GM06990 (cell line): Measurements from ENCODE around the gene GRID1.

ENCODE experiments used
- DNase-seq: peaks from one replicate; pipeline ENCODE4 v3.0.0-alpha.2; 2011; ENCODE audit not compliant: insufficient read length; ENCODE audit errors: extremely low read depth
- H3K27me3 ChIP-seq: replicated peaks from 2 replicates; pipeline ENCODE4 v1.6.0; 2011; ENCODE audit warnings: low read length; ENCODE audit not compliant: control insufficient read depth, insufficient read depth
- H3K36me3 ChIP-seq: 2 replicates; pipeline ENCODE4 v1.5.1; 2011; ENCODE audit warnings: low read length; ENCODE audit not compliant: control insufficient read depth, insufficient read depth
- H3K4me3 ChIP-seq: replicated peaks from 2 replicates; pipeline ENCODE4 v1.5.1; 2011; ENCODE audit warnings: low read depth, mild to moderate bottlenecking, control low read depth, low read length
- TF ChIP-seq, protein P1 (sequence below): IDR thresholded peaks from 2 replicates; pipeline ENCODE4 v1.5.1; 2011; ENCODE audit warnings: low read length, control low read depth, mild to moderate bottlenecking, inconsistent platforms; ENCODE audit not compliant: insufficient read depth, poor library complexity, severe bottlenecking

The GRID1 gene

DNA sequence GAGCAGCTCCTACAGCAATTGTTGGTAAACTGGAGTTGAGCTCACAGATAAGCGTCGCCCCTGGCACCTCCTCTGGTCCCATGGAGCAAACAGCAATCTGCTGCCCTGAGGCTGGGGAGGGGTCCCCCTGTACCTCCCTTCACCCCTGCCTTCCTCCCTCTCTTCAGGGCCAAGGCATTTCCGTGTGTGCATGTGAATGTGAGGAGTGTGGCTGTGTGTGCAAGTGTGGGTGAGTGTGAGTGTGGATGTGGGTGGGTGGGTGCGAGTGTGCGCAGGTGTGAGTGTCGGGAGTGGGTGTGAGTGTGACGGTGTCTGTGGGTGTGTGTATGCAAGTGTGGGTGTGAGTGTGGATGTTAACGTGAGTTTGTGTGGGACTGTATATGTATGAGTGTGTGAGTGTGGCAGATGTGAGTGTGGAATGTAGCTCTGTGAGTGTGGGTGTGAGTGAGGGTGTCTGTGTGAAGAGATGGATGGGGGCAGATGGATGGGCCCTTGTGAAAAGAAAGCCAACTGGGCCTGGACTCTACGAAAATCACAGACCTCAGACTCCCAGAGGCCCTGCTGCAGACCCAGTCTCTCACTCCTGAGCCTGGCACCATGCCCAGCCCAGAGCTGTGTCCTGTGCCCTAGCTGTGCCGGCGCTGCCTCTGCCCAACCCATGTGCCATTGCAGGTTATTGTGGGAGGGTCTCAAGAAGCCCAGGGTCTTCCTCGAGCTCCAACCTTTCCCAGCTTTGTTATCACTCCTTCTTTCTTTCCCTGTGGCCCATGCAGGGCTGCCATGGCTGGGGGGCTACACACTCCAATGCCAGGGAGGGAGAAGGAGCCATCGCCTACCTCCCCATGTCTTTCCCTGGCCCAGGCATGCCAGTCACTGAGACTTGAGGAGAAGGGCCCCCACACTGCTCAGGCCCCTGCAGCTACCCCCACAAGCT is 73.9 kb downstream of the GRID1 start:
- TF ChIP-seq, protein P1, sequence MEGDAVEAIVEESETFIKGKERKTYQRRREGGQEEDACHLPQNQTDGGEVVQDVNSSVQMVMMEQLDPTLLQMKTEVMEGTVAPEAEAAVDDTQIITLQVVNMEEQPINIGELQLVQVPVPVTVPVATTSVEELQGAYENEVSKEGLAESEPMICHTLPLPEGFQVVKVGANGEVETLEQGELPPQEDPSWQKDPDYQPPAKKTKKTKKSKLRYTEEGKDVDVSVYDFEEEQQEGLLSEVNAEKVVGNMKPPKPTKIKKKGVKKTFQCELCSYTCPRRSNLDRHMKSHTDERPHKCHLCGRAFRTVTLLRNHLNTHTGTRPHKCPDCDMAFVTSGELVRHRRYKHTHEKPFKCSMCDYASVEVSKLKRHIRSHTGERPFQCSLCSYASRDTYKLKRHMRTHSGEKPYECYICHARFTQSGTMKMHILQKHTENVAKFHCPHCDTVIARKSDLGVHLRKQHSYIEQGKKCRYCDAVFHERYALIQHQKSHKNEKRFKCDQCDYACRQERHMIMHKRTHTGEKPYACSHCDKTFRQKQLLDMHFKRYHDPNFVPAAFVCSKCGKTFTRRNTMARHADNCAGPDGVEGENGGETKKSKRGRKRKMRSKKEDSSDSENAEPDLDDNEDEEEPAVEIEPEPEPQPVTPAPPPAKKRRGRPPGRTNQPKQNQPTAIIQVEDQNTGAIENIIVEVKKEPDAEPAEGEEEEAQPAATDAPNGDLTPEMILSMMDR = no peak
- DNase-seq = no peak
- no peak overlapping the region for H3K4me3 ChIP-seq
- H3K36me3 ChIP-seq = no peaks in the 10 kb centered on the region
- no peaks in the 10 kb centered on the region; the same call in 1 of the 2 replicates for H3K27me3 ChIP-seq

DNA sequence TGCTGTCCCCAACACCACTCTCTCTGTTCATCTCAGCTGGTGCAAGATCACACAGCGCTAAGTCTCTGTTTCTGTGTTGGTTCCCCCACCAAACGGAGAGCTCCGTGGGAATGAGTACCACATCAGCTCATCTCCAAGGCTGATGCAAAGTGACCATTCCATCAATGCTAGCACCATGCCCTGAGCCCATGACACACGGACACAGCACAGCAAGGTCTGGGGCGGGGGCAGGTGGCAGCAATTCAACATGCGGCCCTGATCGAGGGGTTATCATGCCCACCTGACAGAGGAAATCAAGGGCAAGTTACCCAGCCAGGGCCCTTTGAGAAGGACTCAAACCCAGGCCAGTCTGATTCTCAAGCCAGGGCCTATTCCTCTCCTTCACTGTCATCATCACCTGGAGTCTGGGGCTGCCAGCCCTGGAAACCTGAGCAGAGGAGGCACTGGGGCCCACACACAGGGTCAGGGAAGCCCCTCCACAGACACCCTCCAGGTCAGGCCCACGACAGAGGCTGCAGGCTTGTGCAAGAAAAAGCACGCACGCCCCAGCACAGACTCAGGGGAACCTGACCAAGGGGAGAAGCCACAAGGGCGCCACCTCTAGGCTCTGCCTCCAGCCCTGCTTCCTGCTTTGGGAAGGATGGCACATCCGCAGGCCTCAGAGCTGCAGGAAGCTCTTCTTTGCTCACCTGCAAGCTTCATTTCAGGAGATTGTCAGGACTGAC is 74.8 kb downstream of the GRID1 start:
- no peaks in the 10 kb centered on the region; the same call in 1 of the 2 replicates for H3K27me3 ChIP-seq
- TF ChIP-seq, protein P1 = peak; percentile 2
- no peak for DNase-seq
- no peak overlapping the region for H3K4me3 ChIP-seq
- H3K36me3 ChIP-seq = no peaks in the 10 kb centered on the region

DNA sequence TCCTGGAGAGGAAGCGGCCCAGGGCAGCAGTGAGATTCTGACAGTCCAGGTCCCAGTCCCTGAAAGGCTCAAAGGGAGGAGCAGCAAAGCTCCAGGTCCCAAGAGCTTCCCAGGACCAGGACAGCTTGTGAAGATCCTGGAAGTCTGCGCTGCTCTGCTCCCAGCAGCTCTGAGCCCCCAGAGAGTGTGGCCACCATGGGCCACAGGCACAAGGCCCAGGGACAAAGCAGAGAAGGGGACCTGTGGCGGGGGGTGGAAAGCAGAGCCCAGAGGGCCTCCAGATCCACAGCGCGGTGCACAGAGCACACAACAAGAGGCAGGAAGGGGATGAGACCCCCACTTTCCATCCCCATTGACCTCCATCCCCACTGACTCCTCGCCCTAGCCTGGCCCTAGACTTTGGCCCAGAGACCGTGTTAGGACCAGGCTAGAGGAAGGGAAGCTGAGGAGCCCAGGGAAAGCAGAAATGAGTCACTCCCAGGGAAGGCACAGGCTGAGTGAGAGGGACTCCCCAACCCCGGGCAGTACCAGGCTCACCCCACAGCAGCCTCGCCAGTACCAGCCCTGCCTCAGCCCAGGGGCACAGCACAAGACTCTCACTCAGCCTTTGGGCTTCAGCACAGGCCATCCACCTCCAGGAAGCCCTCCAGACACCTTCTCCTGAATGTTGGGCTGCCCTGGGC is 75.5 kb downstream of the GRID1 start:
- no peak for DNase-seq
- Histone ChIP-seq H3K27me3 (no peaks in the 10 kb centered on the region; the same call in none of the 2 replicates), H3K36me3 (no peaks in the 10 kb centered on the region), H3K4me3 (no peak overlapping the region)
- TF ChIP-seq, protein P1 = no peak

DNA sequence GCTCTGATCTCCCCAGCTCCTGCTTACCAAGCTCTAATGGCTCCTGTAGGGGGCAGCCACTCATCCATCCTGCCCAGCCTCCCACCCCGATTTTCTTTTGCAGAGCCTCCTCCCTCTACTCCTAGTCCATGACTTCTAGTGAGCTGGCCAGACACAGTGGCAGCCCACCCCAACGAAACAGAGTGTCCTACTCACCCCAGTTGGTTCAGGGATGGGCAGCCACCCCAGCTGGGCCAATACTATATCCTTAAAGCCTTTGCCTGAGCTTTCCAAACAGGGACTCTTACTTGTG is 77.1 kb downstream of the GRID1 start:
- TF ChIP-seq, protein P1 = peak; percentile 17
- no peaks in the 10 kb centered on the region; the same call in none of the 2 replicates for H3K27me3 ChIP-seq
- no peak for DNase-seq
- no peaks in the 10 kb centered on the region for H3K36me3 ChIP-seq
- H3K4me3 ChIP-seq = no peak overlapping the region

DNA sequence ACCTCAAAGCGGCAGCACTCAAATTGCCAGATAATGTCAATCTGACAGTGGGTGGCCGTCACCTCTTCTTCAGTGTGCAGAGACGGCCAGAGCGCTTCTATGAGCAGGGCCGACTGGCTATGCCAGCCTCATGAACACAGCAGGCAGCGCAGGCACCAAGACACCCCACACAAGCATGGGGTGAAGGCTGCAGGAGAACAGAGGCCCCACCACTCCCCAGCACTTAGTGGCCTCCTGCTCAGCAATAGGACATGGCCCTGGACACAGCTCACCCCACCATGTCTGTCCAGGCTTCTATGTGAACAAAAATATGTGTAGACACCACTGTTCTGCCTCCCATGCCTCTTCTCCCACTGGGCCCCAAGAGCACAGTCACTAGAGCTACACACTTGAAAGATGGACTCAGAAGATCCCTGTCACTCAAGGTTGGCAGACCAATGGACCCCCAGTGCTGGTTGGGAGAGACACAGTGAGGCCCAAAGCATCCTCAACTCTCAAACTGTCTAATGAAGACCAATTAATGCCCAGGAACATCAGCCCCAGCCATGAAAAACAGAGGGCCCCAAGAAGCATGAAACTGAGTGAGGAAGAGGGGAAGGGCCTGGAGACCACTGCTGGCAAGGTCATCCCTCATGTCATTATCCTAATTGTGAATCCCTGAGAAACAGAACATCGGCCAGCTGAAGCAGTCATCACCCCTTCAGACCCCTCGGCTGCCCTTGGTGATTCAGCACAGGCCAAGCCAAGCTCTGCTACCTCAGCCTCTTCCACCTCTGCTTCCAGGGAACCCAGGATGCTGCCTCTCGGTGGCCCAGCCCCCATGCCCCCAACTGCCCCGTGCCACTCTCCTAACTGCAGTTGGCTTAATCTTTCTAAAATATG is 77.7 kb downstream of the GRID1 start:
- TF ChIP-seq, protein P1 = no peak
- H3K36me3 ChIP-seq = no peaks in the 10 kb centered on the region
- no peak for DNase-seq
- H3K27me3 ChIP-seq = no peaks in the 10 kb centered on the region; the same call in none of the 2 replicates
- no peak overlapping the region for H3K4me3 ChIP-seq
